ENCODE measurements around the gene DFFB.

DNA sequence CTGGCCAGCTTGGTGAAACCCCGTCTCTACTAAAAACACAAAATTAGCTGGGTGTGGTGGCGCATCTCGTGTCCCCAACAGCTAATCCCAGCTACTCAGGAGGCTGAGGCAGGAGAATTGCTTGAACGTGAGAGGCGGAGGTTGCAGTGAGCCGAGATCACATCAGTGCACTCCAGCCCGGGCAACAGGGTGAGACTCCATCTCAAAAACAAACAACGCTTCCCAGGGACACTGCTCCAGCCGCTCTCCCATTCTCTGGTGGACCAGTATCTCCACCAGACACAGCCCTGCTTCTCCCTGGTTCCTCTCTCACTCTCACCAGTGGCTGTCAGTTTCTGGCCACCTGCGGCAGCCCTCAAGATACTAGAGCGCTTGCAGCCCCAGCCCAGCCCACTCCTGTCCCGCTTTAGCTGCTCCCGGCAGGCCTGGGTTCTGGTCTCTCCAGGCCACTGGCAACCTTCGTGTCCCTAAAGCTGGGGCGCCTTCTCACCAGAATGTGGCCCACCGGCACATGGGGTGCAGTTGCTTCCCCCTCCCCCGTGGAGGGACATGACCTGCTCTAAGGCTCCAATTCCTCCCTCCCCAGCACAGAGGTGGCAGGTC lies 40.0 kb upstream of the DFFB start:
- TF ChIP-seq, protein P1, sequence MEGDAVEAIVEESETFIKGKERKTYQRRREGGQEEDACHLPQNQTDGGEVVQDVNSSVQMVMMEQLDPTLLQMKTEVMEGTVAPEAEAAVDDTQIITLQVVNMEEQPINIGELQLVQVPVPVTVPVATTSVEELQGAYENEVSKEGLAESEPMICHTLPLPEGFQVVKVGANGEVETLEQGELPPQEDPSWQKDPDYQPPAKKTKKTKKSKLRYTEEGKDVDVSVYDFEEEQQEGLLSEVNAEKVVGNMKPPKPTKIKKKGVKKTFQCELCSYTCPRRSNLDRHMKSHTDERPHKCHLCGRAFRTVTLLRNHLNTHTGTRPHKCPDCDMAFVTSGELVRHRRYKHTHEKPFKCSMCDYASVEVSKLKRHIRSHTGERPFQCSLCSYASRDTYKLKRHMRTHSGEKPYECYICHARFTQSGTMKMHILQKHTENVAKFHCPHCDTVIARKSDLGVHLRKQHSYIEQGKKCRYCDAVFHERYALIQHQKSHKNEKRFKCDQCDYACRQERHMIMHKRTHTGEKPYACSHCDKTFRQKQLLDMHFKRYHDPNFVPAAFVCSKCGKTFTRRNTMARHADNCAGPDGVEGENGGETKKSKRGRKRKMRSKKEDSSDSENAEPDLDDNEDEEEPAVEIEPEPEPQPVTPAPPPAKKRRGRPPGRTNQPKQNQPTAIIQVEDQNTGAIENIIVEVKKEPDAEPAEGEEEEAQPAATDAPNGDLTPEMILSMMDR (conservative IDR thresholded peaks at IDR 0.05; ENCODE audit: low read length) = no peak
- TF ChIP-seq EZH2phosphoT487 (IDR thresholded peaks at IDR 0.05; ENCODE audit: borderline replicate concordance) = no peak
